ENCODE measurements around the gene HP1BP3. TPM values are rescaled to one million over a fixed set of nuclear protein-coding genes. Genes with fewer than 3 reads are reported as not detected.

HP1BP3 gene
- total RNA-seq, 4 donors from 2014 or later = 108 to 342 (median 206) TPM

DNA sequence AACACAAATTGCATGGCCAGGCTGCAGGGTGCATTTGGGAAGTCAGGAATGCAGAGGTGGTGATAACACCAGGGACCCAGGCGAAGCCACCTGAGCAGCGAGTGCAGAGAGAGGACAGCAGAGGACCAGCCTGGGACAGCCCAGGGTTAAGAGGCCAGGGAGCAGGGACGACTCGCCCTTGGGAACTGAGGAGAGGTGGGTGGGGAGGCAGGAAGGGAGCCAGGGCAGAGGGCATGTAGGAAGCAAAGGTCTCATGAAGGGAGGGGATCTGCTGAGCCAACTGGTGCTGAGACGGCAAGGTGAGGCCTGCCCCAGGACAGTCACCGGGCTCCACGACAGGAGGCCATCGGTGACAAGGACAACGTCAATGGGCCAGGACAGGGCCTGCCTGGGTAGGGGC lies 85.7 kb downstream of the HP1BP3 start:
- TF ChIP-seq POLR2A (IDR thresholded peaks at IDR 0.05) = no peak
- TF ChIP-seq, protein P1, sequence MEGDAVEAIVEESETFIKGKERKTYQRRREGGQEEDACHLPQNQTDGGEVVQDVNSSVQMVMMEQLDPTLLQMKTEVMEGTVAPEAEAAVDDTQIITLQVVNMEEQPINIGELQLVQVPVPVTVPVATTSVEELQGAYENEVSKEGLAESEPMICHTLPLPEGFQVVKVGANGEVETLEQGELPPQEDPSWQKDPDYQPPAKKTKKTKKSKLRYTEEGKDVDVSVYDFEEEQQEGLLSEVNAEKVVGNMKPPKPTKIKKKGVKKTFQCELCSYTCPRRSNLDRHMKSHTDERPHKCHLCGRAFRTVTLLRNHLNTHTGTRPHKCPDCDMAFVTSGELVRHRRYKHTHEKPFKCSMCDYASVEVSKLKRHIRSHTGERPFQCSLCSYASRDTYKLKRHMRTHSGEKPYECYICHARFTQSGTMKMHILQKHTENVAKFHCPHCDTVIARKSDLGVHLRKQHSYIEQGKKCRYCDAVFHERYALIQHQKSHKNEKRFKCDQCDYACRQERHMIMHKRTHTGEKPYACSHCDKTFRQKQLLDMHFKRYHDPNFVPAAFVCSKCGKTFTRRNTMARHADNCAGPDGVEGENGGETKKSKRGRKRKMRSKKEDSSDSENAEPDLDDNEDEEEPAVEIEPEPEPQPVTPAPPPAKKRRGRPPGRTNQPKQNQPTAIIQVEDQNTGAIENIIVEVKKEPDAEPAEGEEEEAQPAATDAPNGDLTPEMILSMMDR (IDR thresholded peaks at IDR 0.05) = no peak
- Histone ChIP-seq H3K4me3 (no peak overlapping the region), H3K36me3 (no peaks in the 10 kb centered on the region), H3K27ac (no peak overlapping the region), H3K4me1 (peaks cover 3 to 5% of the 10 kb centered on the region in 2 donors), H3K27me3 (no peaks in the 10 kb centered on the region), H3K9me3 (no peaks in the 10 kb centered on the region)
- no peak for DNase-seq
- intact Hi-C loops (cut with DNase I; ENCODE audit: low total_unique reads) = no loop called here

DNA sequence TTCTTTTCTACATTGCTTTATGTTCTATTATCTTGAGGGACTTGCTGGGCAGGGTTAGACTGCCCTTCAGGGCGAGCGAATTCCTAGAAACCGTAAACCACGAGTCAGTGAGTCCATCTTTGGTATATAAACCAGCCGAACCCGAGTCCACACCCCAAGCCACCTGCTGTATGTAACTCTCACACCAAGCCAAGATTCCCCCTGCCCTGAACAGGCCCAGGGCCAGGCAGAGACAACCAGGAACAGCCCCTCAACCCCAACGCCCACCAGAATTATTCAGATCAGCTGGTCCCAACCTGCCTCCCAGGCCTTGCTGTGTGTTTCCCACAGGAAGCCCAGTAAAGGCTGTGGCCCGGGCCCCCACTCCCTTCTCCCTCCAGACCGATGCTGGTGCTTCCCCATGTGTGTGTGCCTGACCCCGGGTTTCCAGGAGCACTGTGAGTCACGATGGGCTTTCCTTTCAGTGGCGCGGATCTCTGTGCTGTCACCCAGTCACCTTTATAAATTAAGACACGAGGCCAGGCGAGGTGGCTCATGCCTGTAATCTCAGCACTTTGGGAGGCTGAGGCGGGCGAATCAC lies 86.4 kb downstream of the HP1BP3 start:
- Histone ChIP-seq H3K36me3 (no peaks in the 10 kb centered on the region), H3K27me3 (no peaks in the 10 kb centered on the region), H3K4me1 (peaks cover 3 to 5% of the 10 kb centered on the region in 2 donors), H3K27ac (no peak overlapping the region), H3K9me3 (no peaks in the 10 kb centered on the region), H3K4me3 (no peak overlapping the region)
- intact Hi-C loops (cut with DNase I; ENCODE audit: low total_unique reads) = no loop called here
- no peak for DNase-seq
- TF ChIP-seq POLR2A (IDR thresholded peaks at IDR 0.05) = no peak
- TF ChIP-seq, protein P1 (IDR thresholded peaks at IDR 0.05) = no peak

DNA sequence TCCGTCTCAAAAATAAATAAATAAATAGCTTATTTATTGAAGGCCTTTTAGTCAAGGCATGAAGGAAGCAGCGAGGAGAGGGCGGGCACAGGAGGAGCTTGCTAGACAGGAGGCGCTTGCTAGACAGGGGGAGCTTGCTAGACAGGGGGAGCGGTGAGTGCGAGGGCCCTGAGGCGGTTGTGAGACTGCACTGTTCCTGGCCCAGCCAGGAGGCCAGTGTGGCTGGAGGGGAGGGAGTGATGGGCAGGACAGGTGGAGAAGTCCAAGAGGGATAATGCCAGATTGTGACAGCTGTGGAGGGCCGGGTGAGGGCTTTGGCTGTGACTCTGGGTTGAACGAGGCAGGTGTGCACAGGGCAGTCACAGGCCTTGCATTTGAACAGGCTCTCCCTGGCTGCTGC lies 87.5 kb downstream of the HP1BP3 start:
- H3K36me3 ChIP-seq = no peaks in the 10 kb centered on the region
- TF ChIP-seq POLR2A (IDR thresholded peaks at IDR 0.05) = no peak
- TF ChIP-seq, protein P1 (IDR thresholded peaks at IDR 0.05) = no peak
- no peaks in the 10 kb centered on the region for H3K9me3 ChIP-seq
- no peak overlapping the region for H3K4me3 ChIP-seq
- DNase-seq = no peak
- peaks cover 3 to 5% of the 10 kb centered on the region in 2 donors for H3K4me1 ChIP-seq
- intact Hi-C loops (cut with DNase I; ENCODE audit: low total_unique reads) = loop anchor here (5.0 kb wide), 1 partner anchor 498 kb away; no protein-coding TSS in a partner anchor
- no peak overlapping the region for H3K27ac ChIP-seq
- no peaks in the 10 kb centered on the region for H3K27me3 ChIP-seq

DNA sequence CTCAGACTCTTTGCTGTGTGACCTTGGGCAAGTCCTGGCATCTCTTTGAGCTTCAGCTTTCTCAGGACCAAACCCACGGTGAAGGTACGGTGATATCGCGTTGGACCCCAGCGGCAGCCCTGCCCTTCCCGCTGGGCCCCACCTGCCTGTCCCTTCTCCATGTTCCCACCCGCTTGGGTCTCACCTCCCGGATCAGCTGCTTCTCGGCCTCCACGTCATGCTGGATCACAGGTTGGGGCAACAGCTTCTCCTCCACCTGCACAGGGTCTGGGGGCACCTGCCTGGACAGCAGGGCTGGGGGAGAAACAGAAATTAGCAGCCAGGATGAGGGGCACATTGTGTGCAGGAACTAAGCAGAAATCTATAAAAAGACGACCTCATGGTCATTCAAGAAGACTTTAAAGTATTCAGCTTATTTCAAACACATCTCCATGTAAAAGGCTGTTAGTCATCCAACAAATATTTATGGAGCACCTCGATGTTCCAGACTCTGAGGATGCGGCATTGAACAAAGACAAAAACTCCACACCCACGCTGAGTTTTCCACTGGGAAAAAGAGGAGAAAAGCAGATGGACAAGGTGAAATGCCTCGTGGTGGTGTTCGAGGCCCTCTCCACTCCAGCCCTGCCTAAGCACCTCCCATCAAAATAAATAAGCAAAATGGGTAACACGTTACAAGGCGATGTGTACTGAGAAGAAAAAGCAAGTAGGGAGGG lies 88.8 kb downstream of the HP1BP3 start:
- H3K9me3 ChIP-seq = no peaks in the 10 kb centered on the region
- peak overlapping the region in 1 of 2 donors; percentile 95 for H3K27ac ChIP-seq
- TF ChIP-seq POLR2A (IDR thresholded peaks at IDR 0.05) = no peak
- TF ChIP-seq, protein P1 (IDR thresholded peaks at IDR 0.05) = no peak
- H3K4me3 ChIP-seq = no peak overlapping the region
- no peak for DNase-seq
- no peaks in the 10 kb centered on the region for H3K27me3 ChIP-seq
- intact Hi-C loops (cut with DNase I; ENCODE audit: low total_unique reads) = loop anchor here (5.0 kb wide), 1 partner anchor 499 kb away; no protein-coding TSS in a partner anchor
- H3K36me3 ChIP-seq = no peaks in the 10 kb centered on the region
- peaks cover 3 to 5% of the 10 kb centered on the region in 2 donors for H3K4me1 ChIP-seq

DNA sequence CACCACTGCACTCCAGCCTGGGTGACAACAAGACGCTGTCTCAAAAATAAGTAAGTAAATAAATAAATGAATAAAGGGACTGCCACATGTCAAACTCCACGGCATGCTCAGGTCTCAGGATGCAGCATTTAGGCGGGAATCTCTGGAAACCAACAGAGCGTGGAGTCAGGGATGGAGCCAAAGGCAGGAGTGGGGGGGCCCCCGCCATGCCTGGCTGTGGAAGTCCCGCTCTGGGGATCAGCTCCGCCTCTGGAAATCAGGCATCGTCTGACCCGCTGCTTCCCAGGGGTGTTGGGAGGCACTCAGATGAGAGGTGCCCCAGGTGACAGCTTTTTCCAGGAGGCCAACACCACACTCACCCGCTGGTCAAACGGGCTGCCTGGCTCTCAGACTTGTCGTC lies 89.5 kb downstream of the HP1BP3 start:
- no peak for TF ChIP-seq POLR2A (IDR thresholded peaks at IDR 0.05)
- H3K4me3 ChIP-seq = no peak overlapping the region

More for the DNA sequence above, 89.5 kb downstream of the HP1BP3 start:
- peaks cover 3 to 5% of the 10 kb centered on the region in 2 donors for H3K4me1 ChIP-seq
- intact Hi-C loops (cut with DNase I; ENCODE audit: low total_unique reads) = loop anchor here (5.0 kb wide), 1 partner anchor 500 kb away; no protein-coding TSS in a partner anchor
- peak overlapping the region; percentile 92 to 95 for H3K27ac ChIP-seq
- no peaks in the 10 kb centered on the region for H3K9me3 ChIP-seq
- no peaks in the 10 kb centered on the region for H3K27me3 ChIP-seq
- DNase-seq = no peak
- no peaks in the 10 kb centered on the region for H3K36me3 ChIP-seq
